IMR-90 (cell line): ENCODE results near the gene BAIAP2L1. TPM values are rescaled to one million over a fixed set of nuclear protein-coding genes. Genes with fewer than 3 reads are reported as not detected.

Experiments
- ATAC-seq: fragments of 200-7000 bp; cut with Tn5 transposase; 2 replicates; pipeline ENCODE4 v1.9.1; 2020; ENCODE audit warnings: low read depth, mild to moderate bottlenecking, moderate library complexity
- BruUV-seq: library from RNA; stranded (reverse); fragments of 400-500 nt; replicated peaks from 2 replicates; lab custom pipeline; 2021; lab: Mats Ljungman, UMichigan
- CTCF ChIA-PET: fragments of 300-600 bp; formaldehyde crosslinking; extraction: SDS; loops from one replicate; lab custom pipeline; 2021; ENCODE audit warnings: antibody characterized with exemption; lab: Yijun Ruan, JAX
- POLR2A ChIA-PET: fragments of 300-600 bp; sonication (Branson Sonifier 250); formaldehyde crosslinking; loops from one replicate; lab custom pipeline; 2022; ENCODE audit warnings: antibody characterized with exemption; ENCODE audit not compliant: unreplicated experiment; lab: Charles Lee
- DNase-seq: peaks from one replicate; pipeline ENCODE4 v3.0.0; 2013
- H2AFZ ChIP-seq: replicated peaks from 2 replicates; pipeline ENCODE3; 2013; ENCODE audit warnings: low read length, mild to moderate bottlenecking; ENCODE audit not compliant: poor library complexity
- H2AK5ac ChIP-seq: 2 replicates; pipeline ENCODE4 v1.6.1; 2013; ENCODE audit warnings: low read depth, low read length, inconsistent platforms
- H2AK9ac ChIP-seq: replicated peaks from 2 replicates; pipeline ENCODE3; 2013; ENCODE audit warnings: mild to moderate bottlenecking, low read depth, low read length, moderate library complexity; ENCODE audit not compliant: poor library complexity
- H2BK120ac ChIP-seq: 2 replicates; pipeline ENCODE4 v1.6.1; 2013; ENCODE audit warnings: low read depth, low read length, inconsistent platforms
- H2BK15ac ChIP-seq: 3 replicates; pipeline ENCODE4 v1.6.1; 2013; ENCODE audit warnings: low read depth, low read length, inconsistent platforms
- H2BK20ac ChIP-seq: 2 replicates; pipeline ENCODE4 v1.6.1; 2013; ENCODE audit warnings: low read depth, mild to moderate bottlenecking, inconsistent platforms, low read length, moderate library complexity
- H2BK5ac ChIP-seq: 2 replicates; pipeline ENCODE4 v1.6.1; 2013; ENCODE audit warnings: mild to moderate bottlenecking, low read depth, low read length, inconsistent platforms; ENCODE audit not compliant: poor library complexity, severe bottlenecking
- H3K14ac ChIP-seq: replicated peaks from 2 replicates; pipeline ENCODE4 v1.6.1; 2013; ENCODE audit warnings: low read depth, low read length, inconsistent platforms
- H3K18ac ChIP-seq: 2 replicates; pipeline ENCODE4 v1.6.1; 2013; ENCODE audit warnings: low read depth, low read length, control low read depth
- H3K23ac ChIP-seq: 2 replicates; pipeline ENCODE4 v1.6.1; 2013; ENCODE audit warnings: low read depth, low read length, inconsistent platforms
- H3K27ac ChIP-seq: 2 replicates; pipeline ENCODE4 v1.5.1; 2013; ENCODE audit warnings: mild to moderate bottlenecking, control low read depth, low read length; ENCODE audit not compliant: insufficient read depth
- H3K27me3 ChIP-seq: 2 replicates; pipeline ENCODE4 v1.6.1; 2013; ENCODE audit warnings: low read length; ENCODE audit not compliant: control insufficient read depth, insufficient read depth
- H3K36me3 ChIP-seq: 2 replicates; pipeline ENCODE4 v1.6.1; 2013; ENCODE audit warnings: low read length, mixed read lengths; ENCODE audit not compliant: control insufficient read depth, insufficient read depth
- H3K4ac ChIP-seq: 2 replicates; pipeline ENCODE4 v1.6.1; 2013; ENCODE audit warnings: low read depth, low read length, inconsistent platforms
- H3K4me1 ChIP-seq: 2 replicates; pipeline ENCODE4 v1.6.1; 2013; ENCODE audit warnings: low read length, mixed read lengths; ENCODE audit not compliant: control insufficient read depth, insufficient read depth
- H3K4me2 ChIP-seq: 2 replicates; pipeline ENCODE4 v1.6.1; 2013; ENCODE audit warnings: low read depth, mild to moderate bottlenecking, control low read depth, low read length, moderate library complexity
- H3K4me3 ChIP-seq: 2 replicates; pipeline ENCODE4 v1.5.1; 2013; ENCODE audit warnings: low read depth, mild to moderate bottlenecking, control low read depth, low read length, moderate library complexity; ENCODE audit not compliant: insufficient read depth
- H3K56ac ChIP-seq: 2 replicates; pipeline ENCODE4 v1.6.1; 2013; ENCODE audit warnings: low read length, inconsistent platforms; ENCODE audit not compliant: insufficient read depth; ENCODE audit errors: extremely low read depth
- H3K79me1 ChIP-seq, 2 experiments: 2 replicates each; pipeline ENCODE4 v1.6.1; 2013; ENCODE audit warnings: low read length in 2 of 2, inconsistent platforms in 1 of 2, low read depth in 1 of 2
- H3K9ac ChIP-seq: 2 replicates; pipeline ENCODE4 v1.6.1; 2013; ENCODE audit warnings: low read depth, low read length, control low read depth
- H3K9me1 ChIP-seq: 2 replicates; pipeline ENCODE4 v1.6.1; 2013; ENCODE audit warnings: low read length, inconsistent platforms; ENCODE audit not compliant: insufficient read depth
- H3K9me3 ChIP-seq: 2 replicates; pipeline ENCODE4 v1.6.1; 2013; ENCODE audit warnings: low read length; ENCODE audit not compliant: control insufficient read depth, insufficient read depth
- H4K20me1 ChIP-seq: 2 replicates; pipeline ENCODE4 v1.6.1; 2013; ENCODE audit warnings: low read length, inconsistent platforms; ENCODE audit not compliant: insufficient read depth
- H4K5ac ChIP-seq: 2 replicates; pipeline ENCODE4 v1.6.1; 2013; ENCODE audit warnings: mild to moderate bottlenecking, low read depth, low read length, control low read depth
- H4K8ac ChIP-seq, 2 experiments: 2 replicates each; pipeline ENCODE4 v1.6.1; 2013; ENCODE audit warnings: low read depth in 2 of 2, low read length in 2 of 2, control low read depth in 1 of 2, inconsistent platforms in 1 of 2
- H4K91ac ChIP-seq: 2 replicates; pipeline ENCODE4 v1.6.1; 2013; ENCODE audit warnings: low read depth, low read length, inconsistent platforms; ENCODE audit not compliant: insufficient read depth
- CEBPB ChIP-seq: IDR thresholded peaks from 2 replicates; pipeline ENCODE4 v1.6.1; 2012; ENCODE audit warnings: low read depth, low read length, improper control_type of control experiment
- CHD1 ChIP-seq: IDR thresholded peaks from 2 replicates; pipeline ENCODE4 v1.6.1; 2012; ENCODE audit warnings: low read depth, low read length, improper control_type of control experiment
- MAFK ChIP-seq: IDR thresholded peaks from 2 replicates; pipeline ENCODE4 v1.6.1; 2012; ENCODE audit warnings: low read depth, low read length, improper control_type of control experiment
- NFE2L2 ChIP-seq: fragments of 150-350 bp; IDR thresholded peaks from 2 replicates; pipeline ENCODE4 v1.6.1; 2016; ENCODE audit warnings: low read depth, mild to moderate bottlenecking, low read length
- POLR2A ChIP-seq: IDR thresholded peaks from 2 replicates; pipeline ENCODE4 v1.6.1; 2012; ENCODE audit warnings: mild to moderate bottlenecking, low read depth, low read length
- RAD21 ChIP-seq: IDR thresholded peaks from 2 replicates; pipeline ENCODE4 v1.6.1; 2012; ENCODE audit warnings: low read length, improper control_type of control experiment
- RCOR1 ChIP-seq: IDR thresholded peaks from 2 replicates; pipeline ENCODE4 v1.6.1; 2012; ENCODE audit warnings: mild to moderate bottlenecking, low read length, improper control_type of control experiment; ENCODE audit not compliant: insufficient replicate concordance
- RFX5 ChIP-seq: IDR thresholded peaks from 2 replicates; pipeline ENCODE4 v1.8.0; 2012; ENCODE audit warnings: low read depth, mild to moderate bottlenecking, low read length, moderate library complexity
- WGBS, 2 experiments: methylation state at CpG; one replicate each; pipeline versions ENCODE4 v1.1.5 to v1.1.7; 2013; ENCODE audit warnings: missing lambda C conversion rate in 2 of 2; ENCODE audit not compliant: insufficient read length in 1 of 2; ENCODE audit errors: extremely low coverage in 2 of 2; 5-methylcytosine and 5-hydroxymethylcytosine counted together
- dilution Hi-C: fragments of 300-500 bp; cut with HindIII; formaldehyde crosslinking; loops from one replicate; pipeline ENCODE4 v1.14.3; 2018; ENCODE audit warnings: low sequenced_read_pairs; ENCODE audit not compliant: unreplicated experiment
- in situ Hi-C: fragments of 300-500 bp; cut with MboI; formaldehyde crosslinking; loops from 3 replicates; pipeline ENCODE4 v1.14.3; 2019; ENCODE audit warnings: low sequenced_read_pairs, inconsistent platforms, mixed read lengths
- intact Hi-C: fragments of 100-400 bp; cut with micrococcal nuclease; formaldehyde crosslinking; loops from 2 replicates; pipeline ENCODE4 v1.10.0; 2022
- polyA plus RNA-seq, 3 experiments: library from polyadenylated mRNA; depleted of rRNA; stranded (reverse); fragments of >200 nt; gene quantifications; 2 replicates each; pipeline ENCODE4 v1.2.3, GENCODE V29; 2012; ENCODE audit warnings: low replicate concordance in 1 of 3
- total RNA-seq: library from RNA; depleted of rRNA; stranded (reverse); fragments of >200 nt; gene quantifications from 2 replicates; pipeline ENCODE4 v1.2.3, GENCODE V29; 2012
- TF ChIP-seq, protein P1 (sequence below): fragments of 150-350 bp; IDR thresholded peaks from 2 replicates; pipeline ENCODE4 v1.6.1; 2016; ENCODE audit warnings: low read depth, mild to moderate bottlenecking, low read length, moderate library complexity, borderline replicate concordance
- TF ChIP-seq, protein P2 (sequence below): fragments of 150-350 bp; IDR thresholded peaks from 2 replicates; pipeline ENCODE4 v1.6.1; 2017; ENCODE audit warnings: mild to moderate bottlenecking, antibody characterized with exemption, low read length, low read depth

BAIAP2L1 gene
- total and polyA plus RNA-seq, 2 of the 4 experiments (the other 2 are of a cell fraction) = 2.2 to 6.0 TPM

DNA sequence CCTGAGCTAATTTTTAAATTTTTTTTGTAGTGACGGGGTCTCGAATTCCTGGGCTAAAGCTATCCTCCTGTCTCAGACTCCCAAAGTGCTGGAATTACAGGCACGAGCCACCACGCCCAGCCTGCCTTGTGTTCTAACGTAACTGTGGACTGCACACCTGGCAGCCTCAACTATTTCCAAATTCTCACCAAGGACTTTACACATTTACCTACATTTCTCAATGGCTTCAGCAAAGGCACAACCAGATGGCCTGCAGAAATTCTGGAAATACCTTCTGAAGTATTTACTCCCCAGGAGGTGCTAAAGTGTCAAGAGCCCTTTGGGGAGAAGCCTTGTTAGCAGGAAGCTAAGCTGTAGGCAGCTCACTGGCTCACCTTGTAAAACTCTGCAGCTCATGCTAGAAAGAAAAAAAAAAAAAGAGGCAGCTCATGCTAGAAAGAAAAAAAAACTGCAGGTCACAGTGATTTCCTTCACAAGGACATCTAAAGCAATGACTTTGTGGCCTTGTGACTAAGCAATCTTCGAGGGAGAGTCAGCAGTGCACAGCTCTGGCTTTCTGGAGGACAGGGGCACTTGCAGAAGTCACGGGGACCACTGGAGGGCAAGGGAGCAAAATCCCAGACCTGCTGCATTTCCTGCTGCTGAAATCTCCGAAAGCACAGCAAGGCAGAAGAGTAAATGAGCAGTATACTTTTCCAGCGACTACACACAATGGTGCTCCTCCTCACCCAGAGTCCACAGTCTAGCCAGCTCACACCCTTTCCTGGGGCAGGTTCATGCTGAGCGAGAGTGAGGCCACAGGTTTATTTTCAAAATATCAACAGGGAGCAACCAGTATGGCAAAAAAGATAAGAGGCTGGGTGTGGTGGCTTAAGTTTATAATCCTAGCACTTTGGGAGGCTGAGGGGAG, 40.4 kb downstream of the BAIAP2L1 start:
- intact Hi-C loops (no loop called here), in situ Hi-C loops (no loop called here), dilution Hi-C loops (no loop called here)
- ATAC-seq (no peak), DNase-seq (no peak)
- Histone ChIP-seq H3K18ac (no peak overlapping the region), H3K4ac (no peak overlapping the region), H4K8ac (no peak overlapping the region), H2BK20ac (no peak overlapping the region), H3K36me3 (no peaks in the 10 kb centered on the region), H2AFZ (no peak overlapping the region), H4K5ac (peak overlapping the region; percentile 36; the same call in 1 of the 2 replicates), H3K79me1 (peaks cover 0 to 2% of the 10 kb centered on the region in 2 experiments; a peak in 3 of 4 replicates), H3K27ac (no peak overlapping the region), H3K14ac (no peak overlapping the region), H2BK120ac (no peak overlapping the region), H3K56ac (no peak overlapping the region), H3K9me1 (no peaks in the 10 kb centered on the region), H3K9me3 (no peaks in the 10 kb centered on the region), H2AK9ac (no peak overlapping the region), H2BK5ac (no peak overlapping the region), H3K4me2 (no peak overlapping the region), H2BK15ac (no peak overlapping the region), H3K9ac (no peak overlapping the region), H4K91ac (no peak overlapping the region), H3K4me3 (no peak overlapping the region), H3K23ac (peak overlapping the region; percentile 16; the same call in 1 of the 2 replicates), H3K4me1 (no peaks in the 10 kb centered on the region), H3K27me3 (no peaks in the 10 kb centered on the region), H2AK5ac (no peak overlapping the region), H4K20me1 (no peaks in the 10 kb centered on the region)
- ChIA-PET POLR2A (interaction anchor here (0.7 kb wide), 1 partner anchor 219 kb away, joined by 3 read pairs; no protein-coding TSS in a partner anchor), CTCF (interaction anchor here (0.8 kb wide), 1 partner anchor 11 kb away, joined by 3 read pairs; no protein-coding TSS in a partner anchor)
- BruUV-seq = no TSS peak
- TF ChIP-seq RCOR1 (no peak), MAFK (no peak), RAD21 (no peak), CEBPB (no peak), POLR2A (no peak), CHD1 (no peak), NFE2L2 (no peak), RFX5 (no peak)
- TF ChIP-seq, protein P1, sequence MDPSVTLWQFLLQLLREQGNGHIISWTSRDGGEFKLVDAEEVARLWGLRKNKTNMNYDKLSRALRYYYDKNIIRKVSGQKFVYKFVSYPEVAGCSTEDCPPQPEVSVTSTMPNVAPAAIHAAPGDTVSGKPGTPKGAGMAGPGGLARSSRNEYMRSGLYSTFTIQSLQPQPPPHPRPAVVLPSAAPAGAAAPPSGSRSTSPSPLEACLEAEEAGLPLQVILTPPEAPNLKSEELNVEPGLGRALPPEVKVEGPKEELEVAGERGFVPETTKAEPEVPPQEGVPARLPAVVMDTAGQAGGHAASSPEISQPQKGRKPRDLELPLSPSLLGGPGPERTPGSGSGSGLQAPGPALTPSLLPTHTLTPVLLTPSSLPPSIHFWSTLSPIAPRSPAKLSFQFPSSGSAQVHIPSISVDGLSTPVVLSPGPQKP = no peak
- TF ChIP-seq, protein P2, sequence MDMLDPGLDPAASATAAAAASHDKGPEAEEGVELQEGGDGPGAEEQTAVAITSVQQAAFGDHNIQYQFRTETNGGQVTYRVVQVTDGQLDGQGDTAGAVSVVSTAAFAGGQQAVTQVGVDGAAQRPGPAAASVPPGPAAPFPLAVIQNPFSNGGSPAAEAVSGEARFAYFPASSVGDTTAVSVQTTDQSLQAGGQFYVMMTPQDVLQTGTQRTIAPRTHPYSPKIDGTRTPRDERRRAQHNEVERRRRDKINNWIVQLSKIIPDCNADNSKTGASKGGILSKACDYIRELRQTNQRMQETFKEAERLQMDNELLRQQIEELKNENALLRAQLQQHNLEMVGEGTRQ = no peak
- WGBS, 2 experiments = 79% methylated on average over 5 of the region's 10 CpGs; no CpG with 5 or more reads in 1 of the 2 experiments
